Astrocyte of the cerebellum (primary cell): Measurements from ENCODE around the gene UBXN11.

Source experiments
- DNase-seq: peaks from one replicate; pipeline ENCODE4 v3.0.0-alpha.2; 2011; ENCODE audit warnings: low read depth
- H3K4me3 ChIP-seq: 2 replicates; pipeline ENCODE4 v1.5.1; 2011; ENCODE audit warnings: mild to moderate bottlenecking, low read depth, low read length, moderate library complexity
- CTCF ChIP-seq: IDR thresholded peaks from 2 replicates; pipeline ENCODE4 v1.5.1; 2012; ENCODE audit warnings: low read length, low read depth, moderate library complexity, mild to moderate bottlenecking; ENCODE audit errors: missing control alignments
- in situ Hi-C: cut with HindIII; loops from 2 replicates; pipeline ENCODE4 v1.10.0; 2017; ENCODE audit warnings: low sequenced_read_pairs

Gene UBXN11

GRCh38 chr1:26290122-26290881, 16.1 kb downstream of the UBXN11 start:
- in situ Hi-C loops = no loop called here
- no peak for DNase-seq
- TF ChIP-seq CTCF = no peak
- H3K4me3 ChIP-seq = no peak overlapping the region

GRCh38 chr1:26289158-26290059, 17.0 kb downstream of the UBXN11 start:
- no peak for DNase-seq
- no peak overlapping the region for H3K4me3 ChIP-seq

GRCh38 chr1:26288311-26288941, 18.0 kb downstream of the UBXN11 start:
- no peak for TF ChIP-seq CTCF
- H3K4me3 ChIP-seq = no peak overlapping the region
- in situ Hi-C loops = no loop called here
- no peak for DNase-seq

More at GRCh38 chr1:26289158-26290059, 17.0 kb downstream of the UBXN11 start:
- in situ Hi-C loops = no loop called here
- no peak for TF ChIP-seq CTCF

- DNase-seq = no peak
- H3K4me3 ChIP-seq = no peak overlapping the region
- no peak for TF ChIP-seq CTCF
- in situ Hi-C loops = no loop called here
These were observed 18.6 kb downstream of the UBXN11 start for GRCh38 chr1:26287811-26288210.

- no peak overlapping the region for H3K4me3 ChIP-seq
- TF ChIP-seq CTCF = no peak
- no peak for DNase-seq
- in situ Hi-C loops = no loop called here
These were observed 19.3 kb downstream of the UBXN11 start for GRCh38 chr1:26287033-26287711.

GRCh38 chr1:26286064-26286416, 20.4 kb downstream of the UBXN11 start:
- no peak for TF ChIP-seq CTCF
- no peak for DNase-seq
- no peak overlapping the region for H3K4me3 ChIP-seq
- in situ Hi-C loops = no loop called here
